ENCODE results near the gene ARID1B.
A peak's percentile ranks its signal among the peaks of the same experiment; 100 is the strongest.

Gene ARID1B

DNA sequence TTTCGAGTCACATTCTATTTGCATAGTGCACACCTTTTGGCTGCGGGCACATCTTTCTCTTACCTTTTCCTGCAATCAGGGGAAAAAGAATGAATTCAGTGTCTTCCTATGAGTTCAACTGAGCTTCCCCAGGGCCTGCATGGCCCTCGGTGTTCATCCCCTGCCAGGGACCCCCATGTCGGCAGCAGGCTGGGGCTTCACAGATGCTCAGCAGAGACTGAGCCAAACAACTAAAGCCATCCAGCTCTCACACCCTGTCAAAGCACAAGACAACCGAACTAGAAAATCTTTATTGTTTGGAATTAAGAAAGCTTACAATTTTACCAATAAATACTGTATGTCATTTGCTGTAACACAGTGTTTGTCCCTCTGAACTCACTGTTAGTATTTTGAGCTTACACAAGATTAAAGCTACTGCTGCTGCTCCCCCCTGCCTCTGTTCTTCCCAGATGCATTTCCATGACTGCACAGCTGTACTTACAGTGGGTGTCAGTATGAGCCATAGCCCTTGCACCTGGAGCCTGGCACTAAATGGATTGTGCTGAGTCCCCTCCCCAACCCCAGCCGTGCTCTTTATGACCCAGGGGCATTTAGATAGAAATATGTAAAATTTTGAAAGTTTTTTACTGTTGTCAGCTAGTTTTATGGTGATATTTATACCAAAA is 340.4 kb downstream of the ARID1B start:
- no peak for DNase-seq

GRCh38 chr6:157119502-157120027 is 342.4 kb downstream of the ARID1B start:
- no peak for DNase-seq

- no peak for DNase-seq
These were observed 343.5 kb downstream of the ARID1B start for GRCh38 chr6:157120534-157121232.

- no peak for DNase-seq
These were observed 344.7 kb downstream of the ARID1B start for GRCh38 chr6:157121897-157122296.

GRCh38 chr6:157123234-157123633 is 346.1 kb downstream of the ARID1B start:
- DNase-seq = no peak

GRCh38 chr6:157124485-157125254 is 347.5 kb downstream of the ARID1B start:
- DNase-seq = no peak

DNA sequence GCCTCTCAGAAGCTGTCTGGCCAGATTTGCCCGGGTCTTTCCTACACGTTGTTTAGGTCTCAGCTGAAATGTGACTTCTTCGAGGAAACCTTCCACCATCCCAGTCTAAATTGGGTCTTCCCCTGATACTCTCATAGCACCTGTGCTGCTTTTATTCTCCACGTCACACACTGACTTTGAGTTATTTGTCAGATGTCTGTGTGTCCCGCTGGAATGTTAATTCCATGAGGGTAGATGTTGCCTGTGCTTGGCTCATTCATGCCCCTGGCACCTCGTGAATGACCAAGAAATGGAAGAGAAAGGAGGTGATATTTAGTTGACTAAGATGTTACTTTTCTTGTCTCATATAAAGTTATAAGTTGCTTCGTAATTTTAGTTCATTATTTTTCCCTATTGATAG is 348.4 kb downstream of the ARID1B start:
- no peak for DNase-seq

- no peak for DNase-seq
These were observed 349.3 kb downstream of the ARID1B start for GRCh38 chr6:157126183-157127098.

- no peak for DNase-seq
These were observed 351.1 kb downstream of the ARID1B start for GRCh38 chr6:157128235-157128775.

- no peak for DNase-seq
These were observed 354.1 kb downstream of the ARID1B start for GRCh38 chr6:157131250-157131649.

GRCh38 chr6:157133856-157134255 is 356.7 kb downstream of the ARID1B start:
- DNase-seq = no peak

DNA sequence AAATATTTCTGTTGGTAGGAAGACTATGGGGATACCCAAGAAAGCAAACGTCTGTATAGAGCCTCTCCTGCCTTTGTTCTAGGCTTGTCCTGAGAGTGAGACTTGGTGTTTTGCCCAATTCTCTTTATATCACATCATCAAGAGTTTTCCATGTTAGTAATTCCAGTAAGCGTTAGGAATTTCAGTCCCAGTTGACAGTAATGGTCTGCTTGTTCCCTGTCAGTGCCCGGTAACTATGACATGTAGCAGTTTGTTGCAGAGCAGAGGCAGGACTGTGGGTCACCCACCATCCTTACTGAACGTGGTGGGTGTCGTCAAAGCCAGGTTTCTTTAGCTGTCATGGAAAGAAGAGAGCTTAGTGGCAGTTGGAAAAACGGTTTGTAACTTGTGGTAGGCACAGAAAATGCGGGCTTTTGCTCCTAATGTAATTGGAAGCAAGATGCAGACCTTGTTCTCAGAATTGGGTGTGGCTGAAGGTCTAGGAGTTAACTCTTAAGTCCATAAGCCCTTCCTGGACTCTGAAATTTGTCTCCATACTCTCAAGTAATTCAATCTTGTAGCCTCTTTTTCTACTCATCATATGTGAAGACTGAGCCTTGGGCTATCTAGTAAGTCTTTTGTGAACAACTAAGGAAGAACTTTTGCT is 357.3 kb downstream of the ARID1B start:
- no peak for DNase-seq

- no peak for DNase-seq
These were observed 358.5 kb downstream of the ARID1B start for GRCh38 chr6:157135691-157136090.

DNA sequence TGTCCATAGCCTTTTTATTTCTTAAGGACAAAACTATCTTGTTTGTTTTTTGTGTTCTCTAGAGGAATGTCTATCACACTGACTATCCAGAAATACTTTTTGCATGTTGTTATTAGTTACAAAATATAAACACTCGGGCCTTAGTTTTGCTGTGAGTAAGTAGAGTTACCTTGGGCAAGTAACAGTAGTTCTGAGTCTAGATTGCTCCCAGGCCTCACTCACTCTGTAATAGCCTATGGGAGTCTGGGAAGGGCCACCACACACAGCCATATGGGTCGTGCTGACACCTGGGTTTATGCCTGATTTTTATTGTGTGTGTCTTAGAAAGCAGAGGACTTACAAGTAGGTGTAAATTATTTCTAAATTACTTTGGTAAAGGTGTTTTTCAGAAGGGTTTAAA is 360.3 kb downstream of the ARID1B start:
- DNase-seq = no peak

DNA sequence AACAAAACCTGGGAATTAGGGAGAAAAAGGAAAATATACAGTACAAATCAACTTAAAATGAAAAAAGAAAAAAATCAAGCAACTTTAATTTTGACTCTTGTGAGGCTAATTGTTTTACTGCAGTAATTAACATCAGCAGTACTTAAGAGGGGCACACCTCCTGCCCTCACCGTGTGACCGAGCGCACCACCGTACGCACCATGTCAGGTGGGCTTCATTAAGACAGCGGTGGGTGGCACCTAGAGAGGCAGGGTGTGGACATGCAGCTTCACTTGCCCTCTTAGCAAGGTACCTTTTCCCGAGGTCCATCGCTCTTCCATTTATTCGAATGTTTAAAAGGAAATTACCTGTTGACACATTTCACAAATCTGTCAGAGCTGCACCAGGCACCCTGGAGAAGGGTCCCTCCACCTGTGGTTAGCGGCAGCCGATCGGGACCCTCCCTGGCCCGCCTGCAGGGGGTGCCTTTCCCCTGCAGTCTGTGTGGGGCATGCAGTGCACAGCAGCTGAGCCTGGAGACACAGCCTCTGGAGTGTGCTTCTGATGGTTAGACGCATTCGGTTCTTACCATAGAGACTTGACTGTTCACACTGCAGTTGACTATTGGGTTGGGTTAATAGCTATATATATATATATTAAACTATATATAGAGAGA is 362.0 kb downstream of the ARID1B start:
- no peak for DNase-seq

DNA sequence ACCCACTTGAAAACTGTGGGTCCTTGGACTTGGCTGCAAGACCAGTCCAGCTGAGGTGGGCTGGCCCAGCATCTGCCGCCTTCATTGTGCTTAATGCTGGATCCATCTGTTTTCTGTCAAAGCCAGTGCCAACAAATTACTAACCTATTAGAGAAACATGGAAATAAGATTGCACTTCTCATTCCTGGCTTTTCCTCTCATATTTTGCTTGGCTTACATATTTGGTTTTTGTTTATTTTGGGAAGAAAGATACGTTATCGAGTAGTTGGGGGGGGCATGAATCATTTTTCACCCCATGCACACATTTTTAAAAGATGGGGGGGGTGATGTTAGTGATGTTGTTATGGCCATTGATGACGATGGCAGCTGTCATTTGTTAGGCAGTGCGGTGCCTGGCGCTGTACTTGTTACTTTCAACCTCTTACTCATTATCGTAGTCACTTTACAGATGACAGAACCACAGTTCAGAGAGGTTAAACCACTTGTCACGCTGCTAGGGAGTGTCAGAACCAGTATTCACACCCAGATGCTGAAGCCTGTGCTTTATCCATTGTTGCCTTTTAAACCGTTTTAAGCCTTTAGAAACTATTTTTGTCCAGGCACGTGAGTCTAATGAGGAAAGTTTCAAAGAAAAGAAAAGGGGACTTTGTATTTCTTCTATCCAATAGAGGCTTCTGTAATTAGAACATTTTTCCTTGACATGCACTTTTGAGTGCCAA is 366.2 kb downstream of the ARID1B start:
- peak; percentile 62 for DNase-seq

- no peak for DNase-seq
These were observed 367.0 kb downstream of the ARID1B start for GRCh38 chr6:157143890-157144798.

GRCh38 chr6:157144859-157145568 is 367.8 kb downstream of the ARID1B start:
- DNase-seq = no peak
